MM.1S (cell line): ENCODE data around the gene ITPKC.

Experiments used
- DNase-seq: peaks from one replicate; pipeline ENCODE4 v3.0.0-alpha.2; 2015
- H2AFZ ChIP-seq: fragments of 300-600 bp; sonication (generic); 2 replicates; pipeline ENCODE4 v1.6.0; 2016; ENCODE audit warnings: antibody characterized with exemption, low read length
- H3F3A ChIP-seq: fragments of 300-600 bp; sonication (generic); 2 replicates; pipeline ENCODE4 v1.6.1; 2016; ENCODE audit warnings: mild to moderate bottlenecking, antibody characterized with exemption, low read length, moderate library complexity, mixed read lengths; ENCODE audit not compliant: insufficient read depth
- H3K27ac ChIP-seq: fragments of 300-600 bp; sonication (generic); 2 replicates; pipeline ENCODE4 v1.5.1; 2016; ENCODE audit warnings: mild to moderate bottlenecking, low read length
- H3K27me3 ChIP-seq: fragments of 300-600 bp; sonication (generic); replicated peaks from 2 replicates; pipeline ENCODE4 v1.6.0; 2016; ENCODE audit warnings: low read length; ENCODE audit not compliant: insufficient read depth
- H3K36me3 ChIP-seq: fragments of 300-600 bp; sonication (generic); replicated peaks from 2 replicates; pipeline ENCODE4 v1.6.1; 2016; ENCODE audit warnings: mild to moderate bottlenecking, low read length, mixed read lengths; ENCODE audit not compliant: insufficient read depth
- H3K4me1 ChIP-seq: fragments of 300-600 bp; sonication (generic); 2 replicates; pipeline ENCODE4 v1.6.1; 2016; ENCODE audit warnings: low read length, mixed read lengths
- H3K4me2 ChIP-seq: fragments of 300-600 bp; sonication (generic); 2 replicates; pipeline ENCODE4 v1.6.0; 2016; ENCODE audit warnings: low read depth, low read length
- H3K4me3 ChIP-seq: fragments of 300-600 bp; sonication (generic); 2 replicates; pipeline ENCODE4 v1.5.1; 2016; ENCODE audit warnings: low read length, mixed read lengths
- H3K79me2 ChIP-seq: fragments of 300-600 bp; sonication (generic); 2 replicates; pipeline ENCODE4 v1.6.1; 2016; ENCODE audit warnings: mixed run types, low read length, mixed read lengths
- H3K9ac ChIP-seq: fragments of 300-600 bp; sonication (generic); 2 replicates; pipeline ENCODE4 v1.6.1; 2016; ENCODE audit warnings: low read length, mixed read lengths
- H3K9me2 ChIP-seq: fragments of 300-600 bp; sonication (generic); replicated peaks from 2 replicates; pipeline ENCODE4 v1.6.1; 2016; ENCODE audit warnings: mild to moderate bottlenecking, low read length, mixed read lengths; ENCODE audit not compliant: insufficient read depth
- H3K9me3 ChIP-seq: fragments of 300-600 bp; sonication (generic); replicated peaks from 2 replicates; pipeline ENCODE4 v1.6.1; 2016; ENCODE audit warnings: mild to moderate bottlenecking, low read length, mixed read lengths; ENCODE audit not compliant: insufficient read depth
- H4K20me1 ChIP-seq: fragments of 300-600 bp; sonication (generic); 2 replicates; pipeline ENCODE4 v1.6.1; 2016; ENCODE audit warnings: mild to moderate bottlenecking, low read length, moderate library complexity, mixed read lengths; ENCODE audit not compliant: insufficient read depth
- CTCF ChIP-seq: fragments of 300-600 bp; sonication (generic); IDR thresholded peaks from 2 replicates; pipeline ENCODE4 v1.5.1; 2016; ENCODE audit warnings: antibody characterized with exemption, low read length, mixed read lengths
- EZH2 ChIP-seq: fragments of 300-600 bp; sonication (generic); optimal IDR thresholded peaks from 2 replicates; pipeline ENCODE3; 2017; ENCODE audit warnings: low read depth, mild to moderate bottlenecking, antibody characterized with exemption, low read length, mixed read lengths
- EZH2phosphoT487 ChIP-seq: fragments of 300-600 bp; sonication (generic); IDR thresholded peaks from 2 replicates; pipeline ENCODE4 v1.6.1; 2018; ENCODE audit warnings: antibody characterized with exemption, low read length

Gene ITPKC

GRCh38 chr19:40741527-40742390 is 24.8 kb downstream of the ITPKC start:
- no peaks in the 10 kb centered on the region for H4K20me1 ChIP-seq
- H3K36me3 ChIP-seq = no peaks in the 10 kb centered on the region
- no peak for DNase-seq
- no peak for TF ChIP-seq EZH2phosphoT487
- H3K9ac ChIP-seq = no peak overlapping the region
- H3K4me3 ChIP-seq = no peak overlapping the region
- no peaks in the 10 kb centered on the region for H3K79me2 ChIP-seq
- H3K27ac ChIP-seq = no peak overlapping the region
- no peak overlapping the region for H2AFZ ChIP-seq
- H3K4me2 ChIP-seq = no peak overlapping the region
- no peaks in the 10 kb centered on the region for H3F3A ChIP-seq
- no peaks in the 10 kb centered on the region for H3K9me3 ChIP-seq
- H3K4me1 ChIP-seq = no peaks in the 10 kb centered on the region
- H3K9me2 ChIP-seq = no peaks in the 10 kb centered on the region
- H3K27me3 ChIP-seq = no peaks in the 10 kb centered on the region

- Histone ChIP-seq H3K9ac (no peak overlapping the region), H3K27me3 (no peaks in the 10 kb centered on the region), H2AFZ (no peak overlapping the region), H3K4me3 (no peak overlapping the region), H3K27ac (no peak overlapping the region), H3K4me1 (no peaks in the 10 kb centered on the region), H3F3A (no peaks in the 10 kb centered on the region), H3K9me2 (no peaks in the 10 kb centered on the region), H3K9me3 (no peaks in the 10 kb centered on the region), H4K20me1 (no peaks in the 10 kb centered on the region), H3K36me3 (no peaks in the 10 kb centered on the region), H3K4me2 (no peak overlapping the region), H3K79me2 (no peaks in the 10 kb centered on the region)
- no peak for DNase-seq
- TF ChIP-seq EZH2phosphoT487 = no peak
- no peak for TF ChIP-seq EZH2
- TF ChIP-seq CTCF = no peak
These were observed 25.6 kb downstream of the ITPKC start for GRCh38 chr19:40742477-40742876.

GRCh38 chr19:40742886-40743285 is 26.0 kb downstream of the ITPKC start:
- no peaks in the 10 kb centered on the region for H3K9me2 ChIP-seq
- DNase-seq = no peak
- no peaks in the 10 kb centered on the region for H4K20me1 ChIP-seq
- H3K4me2 ChIP-seq = no peak overlapping the region
- no peak overlapping the region for H3K27ac ChIP-seq
- no peak for TF ChIP-seq EZH2
- no peaks in the 10 kb centered on the region for H3F3A ChIP-seq
- no peaks in the 10 kb centered on the region for H3K4me1 ChIP-seq
- no peak overlapping the region for H3K4me3 ChIP-seq
- no peaks in the 10 kb centered on the region for H3K9me3 ChIP-seq
- no peak overlapping the region for H3K9ac ChIP-seq
- H3K36me3 ChIP-seq = no peaks in the 10 kb centered on the region
- H3K27me3 ChIP-seq = no peaks in the 10 kb centered on the region
- H2AFZ ChIP-seq = no peak overlapping the region
- H3K79me2 ChIP-seq = no peaks in the 10 kb centered on the region

GRCh38 chr19:40743926-40744325 is 27.0 kb downstream of the ITPKC start:
- Histone ChIP-seq H3F3A (no peaks in the 10 kb centered on the region), H3K9me2 (no peaks in the 10 kb centered on the region), H3K27ac (no peak overlapping the region), H3K4me1 (no peaks in the 10 kb centered on the region), H3K36me3 (no peaks in the 10 kb centered on the region), H4K20me1 (no peaks in the 10 kb centered on the region), H3K9ac (no peak overlapping the region), H3K79me2 (peaks cover 5% of the 10 kb centered on the region; the same call in 1 of the 2 replicates), H3K4me3 (no peak overlapping the region), H3K27me3 (no peaks in the 10 kb centered on the region), H2AFZ (no peak overlapping the region), H3K4me2 (no peak overlapping the region), H3K9me3 (no peaks in the 10 kb centered on the region)
- no peak for DNase-seq
- TF ChIP-seq EZH2 = no peak
- no peak for TF ChIP-seq CTCF
- no peak for TF ChIP-seq EZH2phosphoT487
